Ovary (tissue), 9 donors: ENCODE results near the gene PCNX1. TPM values are rescaled to one million over a fixed set of nuclear protein-coding genes. Genes with fewer than 3 reads are reported as not detected.

ENCODE experiments used
- DNase-seq, 5 donors: peaks; one replicate each; pipeline ENCODE4 v3.0.0-alpha.2; 2019 to 2020
- H3K27ac ChIP-seq, 2 donors: fragments of 200-600 bp; one replicate each; pipeline versions ENCODE4 v1.5.1 to v1.8.0; 2019 to 2022
- H3K27me3 ChIP-seq: fragments of 200-600 bp; one replicate; pipeline ENCODE4 v1.8.0; 2022
- H3K36me3 ChIP-seq: fragments of 200-600 bp; sonication (generic); one replicate; pipeline ENCODE4 v1.5.1; 2019
- H3K4me1 ChIP-seq: one replicate; pipeline ENCODE4 v1.8.1; 2013; ENCODE audit warnings: mild to moderate bottlenecking, moderate library complexity; ENCODE audit not compliant: insufficient read depth
- H3K4me3 ChIP-seq: fragments of 200-600 bp; sonication (generic); one replicate; pipeline ENCODE4 v1.5.1; 2017
- H3K9me3 ChIP-seq, 2 donors: fragments of 200-600 bp in 1 of 2; sonication (generic) in 1 of 2; one replicate each; pipeline versions ENCODE4 v1.5.1 to v1.8.1; 2013 to 2019; ENCODE audit warnings: mild to moderate bottlenecking in 1 of 2, moderate library complexity in 1 of 2
- CTCF ChIP-seq, 3 donors: fragments of 450-650 bp in 2 of 3; fragments of 200-600 bp in 1 of 3; IDR thresholded peaks; one replicate each; pipeline versions ENCODE4 v1.5.1 to v1.8.0; 2016 to 2022; ENCODE audit warnings: antibody characterized with exemption in 3 of 3, mild to moderate bottlenecking in 1 of 3
- EP300 ChIP-seq: sonication (generic); formaldehyde crosslinking; IDR thresholded peaks from one replicate; pipeline ENCODE4 v1.6.1; 2017; ENCODE audit warnings: antibody characterized with exemption
- POLR2A ChIP-seq: fragments of 450-650 bp; IDR thresholded peaks from one replicate; pipeline ENCODE4 v1.6.1; 2017; ENCODE audit warnings: antibody characterized with exemption, mild to moderate bottlenecking, moderate library complexity
- WGBS, 3 donors: extraction: QIAGEN DNeasy Blood & Tissue Kit in 1 of 3; methylation state at CpG; one replicate each; pipeline versions ENCODE4 v1.1.5 to v1.1.7; 2013 to 2017; 5-methylcytosine and 5-hydroxymethylcytosine counted together
- intact Hi-C, 4 donors: fragments of 100-400 bp; cut with DNase I; formaldehyde crosslinking; loops; one replicate each; pipeline versions ENCODE4 v1.11.0 to v1.15.1; 2022 to 2023
- polyA plus RNA-seq, 2 donors: library from polyadenylated mRNA; stranded (reverse); fragments of 200-250 nt in 1 of 2; fragments of 350-450 nt in 1 of 2; fragmentation: Illumina TruSeq in 1 of 2; extraction: RNeasy Lipid Tissue Mini Kit (QIAGEN cat#74804) in 1 of 2; gene quantifications; one replicate each; pipeline ENCODE4 v1.2.3, GENCODE V29; 2013 to 2014
- small RNA-seq: library from RNA; depleted of rRNA; stranded (forward); fragments of <200 nt; gene quantifications from one replicate; pipeline ENCODE3, GENCODE V24; 2016
- total RNA-seq, 7 donors: library from RNA; depleted of rRNA in 2 of 7; stranded (reverse); fragments of >200 nt in 2 of 7; fragmentation: NEBNext Ultra II Directional in 3 of 7; extraction: Animal tissue kit (Norgen Biotek cat#: 25700) in 3 of 7; gene quantifications; one replicate each; pipeline versions ENCODE4 v1.1.0 to v1.2.4, GENCODE V29; 2016 to 2023
- donor health status: DM: no; HTN: no; CAD: no; lungs with moderate emphysema.
- donor health status: DM: no; HTN: no; CAD: no.
- donor health status: Bipolar disorder and iron deficiency.
- donor health status: DM: yes; HTN: yes; CAD: no.
- donor health status: DM: no; HTN: no; CAD: no.
- donor health status: DM: yes; HTN: yes; CAD: no.

The PCNX1 gene
- total and polyA plus RNA-seq, 9 donors, result 13.3 to 101 (median 69.5) TPM

- DNase-seq, result no peak
- Histone ChIP-seq H3K36me3 (no peaks in the 10 kb centered on the region), H3K27me3 (no peaks in the 10 kb centered on the region), H3K27ac (no peak overlapping the region), H3K4me1 (no peaks in the 10 kb centered on the region), H3K9me3 (no peaks in the 10 kb centered on the region), H3K4me3 (no peak overlapping the region)
- intact Hi-C loops, result no loop called here
- 52 to 67% (median 59%) methylated on average over 6 of the region's 6 CpGs for WGBS, 3 donors
- TF ChIP-seq CTCF (IDR thresholded peaks at IDR 0.05) (no peak), POLR2A (no peak), EP300 (no peak)
Observed at GRCh38 chr14:71163050-71163841, 256.0 kb downstream of the PCNX1 start.

- intact Hi-C loops, result no loop called here
- no peaks in the 10 kb centered on the region for H3K9me3 ChIP-seq
- DNase-seq, result no peak
- 64 to 75% (median 68%) methylated on average over 10 of the region's 10 CpGs for WGBS, 3 donors
- TF ChIP-seq POLR2A (no peak), EP300 (no peak), CTCF (IDR thresholded peaks at IDR 0.05) (no peak)
- H3K27me3 ChIP-seq, result no peaks in the 10 kb centered on the region
- H3K4me3 ChIP-seq, result no peak overlapping the region
- H3K4me1 ChIP-seq, result no peaks in the 10 kb centered on the region
- no peaks in the 10 kb centered on the region for H3K36me3 ChIP-seq
- no peak overlapping the region for H3K27ac ChIP-seq
Observed at GRCh38 chr14:71163842-71164629, 256.8 kb downstream of the PCNX1 start.

Small RNAs within 50 kb of the gene (small RNA-seq; reads per million reads assigned to genes)
- not detected for gene AC005230.1
- not detected for gene GTF3AP2

Other genes starting within 250 kb of the PCNX1 start
- gene MAP3K9, start 97.9 kb upstream of the PCNX1 start, total RNA-seq, result 1 to 10 TPM in 6 of 7 donors, under 1 TPM in 1; 0.95 to 3.7 (median 2.0) TPM
- gene MAP3K9, start 97.9 kb upstream of the PCNX1 start, polyA plus RNA-seq, result 1 to 10 TPM in 1 of 2 donors, under 1 TPM in 1; 0.80 to 1.6 TPM